Hindlimb muscle (tissue), 1 donor: ENCODE results near the gene FEN1. TPM values are rescaled to one million over a fixed set of nuclear protein-coding genes. Genes with fewer than 3 reads are reported as not detected.

ENCODE experiments used
- DNase-seq: peaks from one replicate; pipeline ENCODE4 v3.0.0-alpha.2; 2013
- polyA plus RNA-seq: library from polyadenylated mRNA; unstranded; fragments of 120-200 nt; gene quantifications from one replicate; pipeline ENCODE4 v1.2.1, GENCODE V29; 2013; ENCODE audit not compliant: insufficient read length

FEN1 gene
- polyA plus RNA-seq, 1 donor: 14.3 TPM

GRCh38 chr11:61844909-61845565 lies 52.3 kb downstream of the FEN1 start:
- peak; percentile 54 for DNase-seq

- no peak for DNase-seq
Measured at GRCh38 chr11:61846362-61847020, 53.8 kb downstream of the FEN1 start.

Other genes with a start within 250 kb of the FEN1 start
- 3.4 TPM for gene SYT7, start 211.8 kb upstream of the FEN1 start, polyA plus RNA-seq
- gene DAGLA, start 112.5 kb upstream of the FEN1 start, polyA plus RNA-seq: 8.2 TPM
- 1.5 TPM for gene MYRF, start 40.3 kb upstream of the FEN1 start, polyA plus RNA-seq
- 139 TPM for gene TMEM258, start 312 bp upstream of the FEN1 start, polyA plus RNA-seq
- gene FADS1, start 24.1 kb downstream of the FEN1 start, polyA plus RNA-seq: 16.3 TPM
- 77.5 TPM for gene FADS2, start 35.4 kb downstream of the FEN1 start, polyA plus RNA-seq
- gene FADS3, start 98.6 kb downstream of the FEN1 start, polyA plus RNA-seq: 49.6 TPM
- 31.7 TPM for gene RAB3IL1, start 124.7 kb downstream of the FEN1 start, polyA plus RNA-seq
- 4.8 TPM for gene BEST1, start 157.4 kb downstream of the FEN1 start, polyA plus RNA-seq
- gene FTH1, start 174.7 kb downstream of the FEN1 start, polyA plus RNA-seq: 1,681 TPM